NCI-H524 treated with DMSO at 0.1 percent for 48 hours (cell line): ENCODE data around the gene MUC6.

Experiments
- DNase-seq: peaks from one replicate; lab custom pipeline; 2025; lab: John Stamatoyannopoulos, UW

Gene MUC6

GRCh38 chr11:1036303-1036923 lies at the start of gene MUC6:
MUC6 (minus strand) TSS chr11:1036718; CDS start chr11:1036655, 63 bp downstream.
- DNase-seq, result no peak

- no peak for DNase-seq
Measured at GRCh38 chr11:1085440-1086170, 49.1 kb upstream of the MUC6 start.

- no peak for DNase-seq
Measured at GRCh38 chr11:1084561-1085439, 48.3 kb upstream of the MUC6 start.

- DNase-seq, result no peak
Measured at GRCh38 chr11:1083621-1084551, 47.4 kb upstream of the MUC6 start.

GRCh38 chr11:1082728-1083620 lies 46.5 kb upstream of the MUC6 start:
- no peak for DNase-seq

- DNase-seq, result no peak
Measured at GRCh38 chr11:1082346-1082727, 45.8 kb upstream of the MUC6 start.

GRCh38 chr11:1081601-1082311 lies 45.2 kb upstream of the MUC6 start:
- no peak for DNase-seq

- DNase-seq, result no peak
Measured at GRCh38 chr11:1078191-1078601, 41.7 kb upstream of the MUC6 start.

- DNase-seq, result no peak
Measured at GRCh38 chr11:1077417-1078119, 41.0 kb upstream of the MUC6 start.

- no peak for DNase-seq
Measured at GRCh38 chr11:1077033-1077416, 40.5 kb upstream of the MUC6 start.

- DNase-seq, result no peak
Measured at GRCh38 chr11:1076061-1076665, 39.6 kb upstream of the MUC6 start.

- DNase-seq, result no peak
Measured at GRCh38 chr11:1075341-1075911, 38.9 kb upstream of the MUC6 start.

GRCh38 chr11:1074244-1075221 lies 38.0 kb upstream of the MUC6 start, which contains the start of gene MUC2:
MUC2 (plus strand) TSS chr11:1074874.
- DNase-seq, result no peak

GRCh38 chr11:1073851-1074243 lies 37.3 kb upstream of the MUC6 start:
- no peak for DNase-seq

- DNase-seq, result no peak
Measured at GRCh38 chr11:1073261-1073724, 36.8 kb upstream of the MUC6 start.

GRCh38 chr11:1072821-1073231 lies 36.3 kb upstream of the MUC6 start:
- no peak for DNase-seq
